NCI-H187 (cell line): ENCODE measurements around the gene ENPP6.
"Not testable (repeated sequence)": the region's sequence is repeated elsewhere in the genome, so short reads cannot be mapped to it uniquely, and the experiment has no call there.

ENCODE experiments used
- DNase-seq, 2 experiments: peaks; one replicate each; lab custom pipeline; 2025; lab: John Stamatoyannopoulos, UW

Gene ENPP6

GRCh38 chr4:184235526-184235925, 17.9 kb upstream of the ENPP6 start:
- no peak for DNase-seq

DNA sequence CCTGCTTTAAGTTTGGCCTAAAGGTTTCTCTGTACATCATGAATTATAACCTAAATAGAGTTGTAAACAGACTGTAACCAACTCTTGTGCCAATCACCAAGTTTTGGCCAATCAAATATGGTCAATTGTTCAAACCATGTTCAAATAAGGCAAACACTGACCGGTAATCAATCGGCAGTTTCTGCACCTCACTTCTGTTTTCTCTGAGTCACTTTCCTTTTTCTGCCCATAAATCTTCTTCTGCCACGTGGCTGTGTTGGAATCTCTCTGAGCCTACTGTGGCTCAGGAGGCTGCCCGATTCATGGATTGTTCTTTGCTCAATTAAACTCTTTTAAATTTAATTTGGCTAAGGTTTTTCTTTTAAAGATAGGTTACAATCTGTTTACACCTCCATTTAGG, 16.5 kb upstream of the ENPP6 start:
- no peak for DNase-seq

- no peak for DNase-seq
Measured at GRCh38 chr4:184232975-184233374, 15.3 kb upstream of the ENPP6 start.

DNA sequence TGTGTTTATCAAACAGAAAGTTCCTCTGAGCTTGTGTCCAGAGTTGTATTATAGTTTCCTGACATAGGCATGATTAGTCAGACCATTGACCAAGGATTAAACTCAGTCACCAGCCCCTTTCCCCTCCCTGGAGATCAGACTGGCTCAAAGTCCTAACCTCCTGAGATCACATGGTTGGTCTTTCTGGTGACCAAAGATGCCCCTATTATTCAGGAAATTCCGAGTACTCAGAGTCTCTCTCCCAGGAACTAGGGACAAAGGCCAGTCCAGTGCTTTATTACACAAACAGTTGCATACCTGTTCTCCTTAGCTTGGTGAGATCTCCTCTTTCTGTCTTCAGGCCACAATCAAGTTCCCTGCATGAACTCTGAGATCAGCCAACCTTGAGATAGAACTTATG, 14.5 kb upstream of the ENPP6 start:
- no peak for DNase-seq

GRCh38 chr4:184231573-184231972, 13.9 kb upstream of the ENPP6 start:
- no peak for DNase-seq

DNA sequence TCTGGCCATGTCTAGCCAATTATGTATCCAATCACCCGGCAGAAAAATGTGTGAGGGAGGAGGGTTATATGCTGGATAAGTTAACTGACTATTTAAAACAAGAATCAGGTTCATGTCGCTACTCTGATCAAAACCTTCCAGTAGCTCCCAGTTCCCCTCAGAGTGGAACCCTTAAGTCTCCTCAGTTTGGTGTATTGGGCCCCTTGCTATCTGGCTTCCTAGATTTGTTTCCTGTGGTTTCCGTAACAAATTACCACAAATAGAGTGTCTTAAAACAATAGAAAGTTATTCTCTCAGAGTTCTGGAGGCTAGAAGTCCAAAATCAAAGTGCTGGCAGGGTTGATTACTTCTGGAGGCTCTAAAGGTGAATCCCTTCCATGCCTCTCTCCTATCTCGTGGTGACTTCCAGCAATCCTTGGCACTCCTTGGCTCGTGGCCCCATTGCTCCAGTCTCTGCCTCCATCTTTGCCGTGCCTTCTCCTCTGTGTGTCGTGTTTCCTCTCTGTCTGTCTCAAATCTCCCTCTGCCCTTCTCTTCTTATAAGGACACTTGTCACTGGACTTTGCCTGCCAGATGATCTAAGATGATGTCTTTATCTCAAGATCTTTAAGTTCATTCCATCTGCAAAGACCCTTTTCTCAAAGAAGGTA, 10.5 kb upstream of the ENPP6 start:
- no peak for DNase-seq

GRCh38 chr4:184216515-184216914, 1.2 kb downstream of the ENPP6 start:
- no peak for DNase-seq

DNA sequence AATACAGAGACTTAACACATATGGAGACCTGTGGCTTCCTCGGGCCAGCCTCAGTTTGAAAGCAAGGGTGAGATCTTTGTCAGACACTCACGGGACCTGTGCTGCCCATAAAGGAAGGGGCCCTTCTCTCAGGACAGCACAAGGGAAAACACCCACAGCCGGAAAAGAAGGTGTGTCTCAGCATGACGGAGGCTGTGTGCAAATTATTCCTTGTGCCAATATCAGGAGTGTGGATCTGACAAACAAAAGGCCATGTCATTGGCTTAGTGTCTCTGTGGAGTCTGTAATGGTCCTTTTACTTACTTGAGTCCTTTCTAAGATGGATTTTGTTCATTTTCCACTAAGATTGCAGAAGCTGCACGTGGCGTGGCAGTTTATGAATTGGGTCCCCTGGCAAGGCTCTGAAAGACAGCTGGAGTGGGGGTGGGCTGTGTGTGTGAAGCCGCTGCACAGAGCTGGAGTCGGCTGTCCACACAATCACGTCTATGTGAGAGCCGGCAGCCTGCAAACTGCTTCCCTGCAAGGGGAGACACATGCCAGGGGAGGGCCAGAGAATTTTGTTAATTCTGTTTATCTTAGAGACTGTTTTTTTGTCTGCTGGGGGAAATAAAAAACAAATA, 1.9 kb downstream of the ENPP6 start:
- DNase-seq = no peak

DNA sequence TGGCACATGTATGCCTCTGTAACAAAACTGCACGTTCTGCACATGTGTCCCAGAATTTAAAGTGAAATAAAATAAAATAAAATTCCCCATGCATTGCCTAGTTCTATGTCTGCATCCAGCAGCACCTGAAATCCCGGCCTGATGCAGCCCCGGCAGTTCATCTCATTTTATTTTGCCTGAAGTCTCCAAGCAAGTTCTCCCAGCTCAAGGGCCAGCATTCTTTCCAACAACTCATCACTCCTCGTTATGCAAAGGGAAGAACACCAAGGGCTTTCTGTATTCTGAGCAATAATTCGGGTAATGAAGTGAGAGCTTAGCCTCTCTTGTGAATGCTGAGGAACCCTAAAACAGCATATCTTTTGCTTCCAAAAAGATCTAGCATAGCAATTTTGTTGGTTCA, 2.7 kb downstream of the ENPP6 start:
- no peak for DNase-seq

GRCh38 chr4:184207734-184208607, 9.7 kb downstream of the ENPP6 start:
- not testable (repeated sequence) for DNase-seq

DNA sequence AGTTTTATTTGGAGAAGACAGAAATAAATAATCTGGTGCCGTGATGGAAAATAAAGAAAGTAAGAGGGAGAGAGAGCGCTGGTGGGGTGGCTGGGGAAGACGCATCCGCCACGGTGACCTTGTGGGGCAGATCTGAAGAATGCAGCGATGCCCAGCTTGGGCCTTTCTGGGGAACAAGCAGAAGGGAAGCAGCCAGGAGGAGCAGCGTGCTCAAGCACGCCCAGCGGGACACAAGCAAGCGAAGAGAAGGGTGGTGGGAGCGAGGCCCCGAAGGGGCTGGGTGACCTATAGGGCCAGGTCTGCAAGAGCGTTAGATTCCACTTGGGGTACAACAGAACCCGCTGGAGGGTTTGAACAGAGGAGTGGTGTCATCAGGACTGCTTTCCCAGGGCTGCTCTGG, 12.4 kb downstream of the ENPP6 start:
- no peak for DNase-seq

GRCh38 chr4:184203300-184203699, 14.4 kb downstream of the ENPP6 start:
- no peak for DNase-seq

GRCh38 chr4:184201179-184201578, 16.5 kb downstream of the ENPP6 start:
- DNase-seq = no peak

DNA sequence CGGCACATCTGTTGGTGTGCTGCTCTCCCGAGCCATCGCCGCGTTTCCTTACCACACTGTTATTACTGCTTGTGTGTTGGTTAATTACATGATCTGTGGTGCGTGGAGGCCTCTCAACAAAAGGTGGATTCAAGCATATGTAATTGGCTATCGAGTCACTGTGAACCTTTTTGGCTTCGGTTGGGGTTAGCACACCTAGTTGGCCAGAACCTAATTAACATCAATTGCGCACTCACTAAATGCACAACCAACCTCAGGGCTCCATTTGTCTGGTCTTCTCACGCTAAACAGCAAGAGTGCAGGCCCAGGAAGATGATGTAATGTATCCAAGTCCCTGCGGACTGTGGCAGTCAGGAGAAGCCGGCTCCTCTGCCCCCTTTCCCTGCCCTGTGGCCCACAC, 17.4 kb downstream of the ENPP6 start:
- no peak for DNase-seq

- no peak for DNase-seq
Measured at GRCh38 chr4:184199780-184200179, 17.9 kb downstream of the ENPP6 start.

GRCh38 chr4:184198190-184198589, 19.5 kb downstream of the ENPP6 start:
- no peak for DNase-seq

GRCh38 chr4:184197536-184198082, 20.1 kb downstream of the ENPP6 start:
- no peak for DNase-seq

GRCh38 chr4:184196730-184197385, 20.8 kb downstream of the ENPP6 start:
- DNase-seq = no peak

DNA sequence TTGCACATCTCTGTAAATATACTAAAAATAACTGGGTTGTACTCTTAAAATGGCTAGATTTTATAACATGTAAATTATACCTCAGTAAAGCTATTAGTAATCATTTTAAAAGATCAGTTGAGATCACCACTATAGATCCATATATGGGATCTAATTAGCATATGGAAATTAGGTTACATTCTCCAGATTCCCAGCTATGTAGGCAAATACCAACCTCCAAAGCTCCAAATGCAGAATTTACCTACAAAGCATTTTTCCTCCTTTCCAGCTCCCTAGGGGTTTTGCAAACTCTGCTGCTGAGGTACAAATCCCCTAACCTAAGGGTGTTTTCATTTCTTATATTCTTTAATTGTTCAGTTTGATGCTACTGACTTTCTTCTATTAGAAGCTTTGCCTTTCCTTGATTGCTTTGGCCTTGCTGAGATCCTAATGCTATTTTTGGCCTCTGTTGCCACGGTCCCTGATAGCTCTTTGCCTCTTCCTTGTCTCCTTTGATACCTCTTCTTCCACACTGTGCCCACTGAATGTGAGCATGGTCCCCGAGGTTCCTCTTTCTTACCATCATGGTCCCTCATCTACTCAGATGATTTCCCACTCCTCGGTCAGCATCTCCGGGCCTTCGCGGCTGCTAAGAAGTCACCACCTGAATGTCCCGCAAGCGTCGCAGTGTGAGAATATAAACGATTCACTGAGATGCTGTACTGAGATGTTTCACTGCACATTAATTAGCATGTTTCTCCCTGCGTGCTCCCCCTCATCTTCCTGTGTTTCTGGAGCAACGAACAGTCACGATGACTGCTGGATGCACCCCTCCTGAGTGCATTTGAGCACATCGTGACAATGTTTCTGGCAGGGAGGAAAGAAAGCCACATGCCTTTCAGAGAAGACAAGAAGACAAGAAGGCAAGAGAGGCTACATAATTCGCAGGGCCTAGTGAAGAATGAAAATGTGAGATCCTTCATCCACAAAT, 23.8 kb downstream of the ENPP6 start:
- no peak for DNase-seq

GRCh38 chr4:184192933-184193332, 24.7 kb downstream of the ENPP6 start:
- no peak for DNase-seq

GRCh38 chr4:184191267-184191666, 26.4 kb downstream of the ENPP6 start:
- DNase-seq = no peak
